GM21528 (cell line): ENCODE measurements around the gene CEP126.
A peak's percentile ranks its signal among the peaks of the same experiment; 100 is the strongest.

Experiments
- ATAC-seq: cut with Tn5 transposase; IDR thresholded peaks from one replicate; pipeline ENCODE4 v1.9.1; 2021; ENCODE audit warnings: mild to moderate bottlenecking, moderate library complexity; ENCODE audit not compliant: unreplicated experiment, low FRiP score

CEP126 gene

DNA sequence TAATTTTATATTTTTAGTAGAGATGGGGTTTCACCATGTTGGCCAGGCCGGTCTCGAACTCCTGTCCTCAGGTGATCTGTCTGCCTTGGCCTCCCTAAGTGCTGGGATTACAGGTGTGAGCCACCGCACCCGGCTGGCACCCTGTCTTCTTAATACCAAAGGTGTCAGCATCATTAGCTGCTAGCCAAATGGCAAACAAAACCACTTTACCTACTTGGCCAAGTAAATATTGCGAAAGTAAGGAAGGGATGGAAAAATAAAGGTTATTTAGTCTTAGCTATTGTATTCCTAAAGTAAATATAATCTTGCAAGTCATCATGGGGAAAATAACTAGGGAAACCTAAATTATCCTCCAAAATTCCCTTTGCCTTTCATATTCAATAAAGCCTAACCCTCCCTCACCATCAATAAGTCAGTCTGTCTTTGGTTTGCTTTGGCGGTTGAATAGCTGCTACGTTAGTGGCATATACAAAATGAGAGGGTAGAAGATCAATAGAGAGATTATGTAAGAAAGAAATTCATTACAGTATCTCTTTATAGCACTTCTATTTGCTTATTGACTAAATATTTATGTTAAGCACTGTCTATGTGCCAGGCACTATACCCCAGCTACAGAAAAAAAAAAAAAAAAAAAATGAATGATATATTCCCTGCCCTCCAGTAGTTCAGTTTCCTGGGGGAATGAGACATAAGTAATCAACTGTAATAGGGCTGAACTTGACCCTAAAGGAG is 92.2 kb downstream of the CEP126 start:
- no peak for ATAC-seq

DNA sequence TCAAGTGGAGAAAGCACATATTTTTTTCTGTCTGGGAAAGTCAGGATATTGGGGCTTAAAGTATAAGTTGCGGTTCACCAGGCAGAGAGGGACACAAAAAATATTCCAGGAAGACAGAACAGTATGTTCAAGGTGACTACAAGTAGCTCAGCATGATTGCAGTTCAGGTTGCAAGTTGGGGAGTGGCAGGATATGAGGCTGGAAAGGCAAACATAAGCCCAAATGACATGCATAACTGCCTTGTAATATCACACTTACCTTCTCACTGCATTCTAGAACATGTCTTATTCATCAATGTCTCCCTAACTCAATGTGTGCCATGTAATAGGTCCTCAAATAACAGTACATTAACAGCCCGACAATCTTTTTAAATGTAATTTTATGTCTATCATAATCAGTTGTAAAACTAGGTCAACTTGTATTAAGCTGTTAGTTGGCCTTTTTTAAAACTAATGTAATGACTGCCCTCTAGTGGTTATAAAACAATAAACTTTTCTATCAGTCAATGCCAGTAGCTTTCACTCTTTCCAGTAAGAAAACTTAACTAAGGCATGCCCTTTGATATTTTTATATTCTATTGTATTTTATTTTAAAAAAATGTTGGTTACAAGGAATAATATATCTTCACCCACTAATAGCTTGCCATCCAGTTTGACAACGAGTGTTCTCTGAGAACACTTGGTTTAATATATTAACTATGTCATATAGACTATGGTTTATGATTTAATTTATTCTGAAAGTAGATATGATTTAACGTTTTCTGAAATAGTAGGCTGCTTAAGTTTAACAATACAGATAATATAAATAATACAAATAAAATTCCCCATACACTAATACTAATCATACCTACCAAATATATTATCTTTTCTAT is 93.0 kb downstream of the CEP126 start:
- ATAC-seq = peak; percentile 74

DNA sequence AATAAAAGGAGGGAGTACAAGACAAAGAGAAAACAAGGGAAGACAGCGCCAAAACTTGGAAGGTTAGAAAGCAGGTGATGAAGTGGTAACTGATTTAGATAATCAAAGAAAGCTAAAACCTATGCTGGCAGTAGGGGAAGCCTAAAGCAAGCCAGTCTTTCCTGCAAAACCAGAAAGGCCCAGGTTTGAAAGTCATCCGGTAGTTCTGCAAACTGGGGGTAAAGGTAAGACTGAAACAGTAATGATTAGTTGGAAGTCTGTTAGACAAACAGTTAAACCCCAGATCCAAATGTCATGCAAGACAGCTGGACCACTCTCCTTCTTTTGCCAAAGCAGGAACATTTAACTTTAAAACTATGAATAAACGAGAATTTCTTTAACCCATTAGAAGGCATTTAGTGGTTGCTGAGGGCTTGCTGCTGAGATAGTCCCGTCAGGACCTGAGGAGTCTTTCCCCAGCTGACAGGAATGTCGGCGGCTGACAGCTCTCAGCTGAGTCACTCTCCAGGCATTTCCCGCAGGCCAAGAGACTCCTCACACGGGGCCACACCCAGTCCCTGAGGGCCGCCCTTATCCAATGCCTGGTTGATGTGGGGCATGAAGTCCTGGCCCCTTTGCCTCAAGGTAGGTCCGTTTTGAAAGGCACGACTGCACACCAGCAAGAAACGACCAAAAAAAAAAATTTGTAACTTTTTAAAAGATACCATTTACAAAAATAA is 96.1 kb downstream of the CEP126 start:
- ATAC-seq = no peak

DNA sequence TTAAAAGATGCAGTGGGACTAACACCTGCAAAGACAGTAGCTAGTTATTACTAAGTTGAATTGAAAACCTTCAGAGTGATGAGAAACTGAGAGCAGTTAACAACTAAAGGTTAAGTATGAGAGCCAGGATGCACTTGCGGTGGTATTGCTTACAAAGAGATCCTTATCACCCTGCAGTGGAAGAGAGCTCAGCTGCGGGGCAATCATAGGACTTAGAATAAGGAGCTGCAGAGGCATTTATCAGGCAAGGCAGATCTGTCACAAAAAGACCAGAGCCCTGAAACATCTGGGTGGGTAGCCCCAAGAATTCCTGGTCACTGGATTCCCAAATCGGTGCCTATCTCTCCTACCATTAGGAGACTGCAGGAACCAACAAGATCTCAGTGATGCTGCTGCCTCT is 98.1 kb downstream of the CEP126 start:
- ATAC-seq = no peak

GRCh38 chr11:102014756-102015155 is 99.9 kb downstream of the CEP126 start:
- no peak for ATAC-seq

- ATAC-seq = no peak
Observed at GRCh38 chr11:102017026-102017425, 102.2 kb downstream of the CEP126 start.

DNA sequence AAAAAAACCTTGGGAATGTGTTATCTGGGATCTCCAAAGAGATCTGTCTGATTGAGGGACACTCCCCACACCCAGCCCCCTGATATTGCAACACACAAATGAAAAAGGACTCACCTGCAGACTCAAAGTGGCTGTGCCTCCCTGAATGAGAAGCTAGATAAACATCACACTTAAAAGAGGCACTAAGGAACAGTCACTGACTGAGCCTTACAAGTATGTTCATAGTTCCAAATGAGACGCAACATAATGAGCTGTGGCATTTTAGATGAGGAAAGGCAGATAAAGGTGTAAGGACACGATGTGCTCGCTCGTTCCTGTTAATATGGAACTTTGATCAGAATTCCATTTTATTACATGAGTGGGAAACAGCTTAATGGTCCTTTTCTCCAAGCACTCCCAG is 111.4 kb downstream of the CEP126 start:
- ATAC-seq = no peak

GRCh38 chr11:102026959-102027358 is 112.1 kb downstream of the CEP126 start:
- no peak for ATAC-seq

GRCh38 chr11:102036757-102037156 is 121.9 kb downstream of the CEP126 start:
- no peak for ATAC-seq

DNA sequence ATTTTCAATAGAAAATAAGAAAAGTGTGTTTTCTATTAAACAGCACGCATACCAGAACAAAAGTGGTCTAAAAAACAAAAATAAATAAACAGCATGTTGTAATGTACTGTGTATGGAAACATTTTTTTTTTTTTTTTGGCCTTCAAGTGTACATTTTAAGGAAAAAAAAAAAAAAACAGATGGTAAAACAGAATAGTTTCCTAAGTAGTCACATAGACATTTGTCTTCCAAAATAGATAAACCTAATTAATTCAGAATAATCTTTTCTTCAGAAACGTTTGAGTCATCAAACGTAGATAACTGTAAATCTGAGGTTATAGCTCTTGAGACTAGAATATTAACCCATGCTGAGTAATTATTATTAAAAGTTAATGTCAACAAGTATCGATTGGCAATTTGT is 132.0 kb downstream of the CEP126 start:
- ATAC-seq = no peak

- no peak for ATAC-seq
Observed at GRCh38 chr11:102047305-102047924, 132.6 kb downstream of the CEP126 start, which contains the start of gene CFAP300. CFAP300 (plus strand) TSS chr11:102047437; CDS start chr11:102047471, 34 bp downstream.
